Measurements from ENCODE around the gene CNTNAP5.

The CNTNAP5 gene

DNA sequence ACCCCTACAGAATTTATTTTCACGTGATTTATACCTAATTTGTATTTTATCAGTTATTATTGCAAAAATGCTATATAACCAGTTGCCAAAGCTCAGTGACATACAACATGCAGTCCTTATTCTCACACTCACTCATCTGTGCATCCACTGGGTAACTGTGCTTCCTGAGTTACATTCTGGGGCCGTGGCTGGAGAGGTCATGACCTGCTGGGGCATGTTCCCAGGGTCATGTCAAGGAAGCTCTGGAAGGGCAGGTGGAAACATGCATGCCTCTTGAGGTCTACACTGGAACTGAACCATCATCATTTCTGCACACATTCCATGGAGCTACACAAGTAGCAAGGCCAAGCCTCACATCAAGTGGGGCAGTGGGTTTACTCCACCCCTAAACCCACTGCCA lies 715.5 kb downstream of the CNTNAP5 start:
- H2BK12ac ChIP-seq (ENCODE audit: low read length), result no peak overlapping the region
- H2AFZ ChIP-seq (ENCODE audit: insufficient read depth, low read length, poor library complexity), result no peak overlapping the region
- H2AK5ac ChIP-seq (ENCODE audit: low read length), result no peak overlapping the region
- no peak overlapping the region for H3K14ac ChIP-seq (ENCODE audit: low read length)
- no peaks in the 10 kb centered on the region for H3K27me3 ChIP-seq (ENCODE audit: insufficient read depth, low read length)
- no peak overlapping the region for H3K4me2 ChIP-seq (ENCODE audit: low read length)
- H3K79me2 ChIP-seq (ENCODE audit: control insufficient read depth, insufficient read depth, low read length, poor library complexity), result no peaks in the 10 kb centered on the region
- WGBS (ENCODE audit: extremely low coverage, insufficient coverage, insufficient read length), result no CpG with 5 or more reads among the region's 2 CpGs
- H3K4me1 ChIP-seq (ENCODE audit: control insufficient read depth in 1 of 2, insufficient read depth in 2 of 2, low read length in 2 of 2), result no peaks in the 10 kb centered on the region
- H3K27ac ChIP-seq (ENCODE audit: low read depth, low read length), result no peak overlapping the region
- no peak overlapping the region for H4K8ac ChIP-seq (ENCODE audit: low read depth, low read length)
- no peak overlapping the region for H2BK120ac ChIP-seq (ENCODE audit: insufficient read depth, low read length, poor library complexity)
- H4K91ac ChIP-seq (ENCODE audit: low read depth, low read length), result no peak overlapping the region
- H2BK5ac ChIP-seq (ENCODE audit: low read depth, low read length, poor library complexity), result no peak overlapping the region
- no peak overlapping the region for H3K4me3 ChIP-seq (ENCODE audit: low read depth, low read length)
- DNase-seq, result no peak
- no peak overlapping the region for H4K12ac ChIP-seq (ENCODE audit: low read depth, low read length)
- no peak overlapping the region for H3K4ac ChIP-seq (ENCODE audit: low read depth, low read length)
- no peak overlapping the region for H3K23ac ChIP-seq (ENCODE audit: low read length)
- H3K9ac ChIP-seq (ENCODE audit: low read length), result no peak overlapping the region
- H3K36me3 ChIP-seq (ENCODE audit: control insufficient read depth in 1 of 2, insufficient read depth in 2 of 2, low read length in 2 of 2), result no peaks in the 10 kb centered on the region
- peaks cover 2% of the 10 kb centered on the region for H3K9me3 ChIP-seq (ENCODE audit: insufficient read depth, low read depth, low read length)
- H3K18ac ChIP-seq (ENCODE audit: low read length), result no peak overlapping the region
- H3K79me1 ChIP-seq (ENCODE audit: low read length), result no peaks in the 10 kb centered on the region

- no peak overlapping the region for H3K14ac ChIP-seq (ENCODE audit: low read length)
- H3K4me1 ChIP-seq (ENCODE audit: control insufficient read depth in 1 of 2, insufficient read depth in 2 of 2, low read length in 2 of 2), result no peaks in the 10 kb centered on the region
- H3K4me3 ChIP-seq (ENCODE audit: low read depth, low read length), result no peak overlapping the region
Measured at GRCh38 chr2:124753842-124754241, 728.8 kb downstream of the CNTNAP5 start.

GRCh38 chr2:124755386-124755785 lies 730.3 kb downstream of the CNTNAP5 start:
- no peak overlapping the region for H2BK5ac ChIP-seq (ENCODE audit: low read depth, low read length, poor library complexity)
- no peak overlapping the region for H3K18ac ChIP-seq (ENCODE audit: low read length)
- no peak for DNase-seq
- H2BK120ac ChIP-seq (ENCODE audit: insufficient read depth, low read length, poor library complexity), result no peak overlapping the region
- no peak overlapping the region for H2AFZ ChIP-seq (ENCODE audit: insufficient read depth, low read length, poor library complexity)
- H3K14ac ChIP-seq (ENCODE audit: low read length), result no peak overlapping the region
- H3K27me3 ChIP-seq (ENCODE audit: insufficient read depth, low read length), result no peaks in the 10 kb centered on the region
- H3K4me3 ChIP-seq (ENCODE audit: low read depth, low read length), result no peak overlapping the region
- no peak overlapping the region for H3K9ac ChIP-seq (ENCODE audit: low read length)
- no peaks in the 10 kb centered on the region for H3K79me2 ChIP-seq (ENCODE audit: control insufficient read depth, insufficient read depth, low read length, poor library complexity)
- no peaks in the 10 kb centered on the region for H3K4me1 ChIP-seq (ENCODE audit: control insufficient read depth in 1 of 2, insufficient read depth in 2 of 2, low read length in 2 of 2)
- no peak overlapping the region for H3K27ac ChIP-seq (ENCODE audit: low read depth, low read length)
- no peak overlapping the region for H2BK12ac ChIP-seq (ENCODE audit: low read length)
- WGBS (ENCODE audit: extremely low coverage, insufficient coverage, insufficient read length), result no CpG with 5 or more reads among the region's 1 CpG
- H3K9me3 ChIP-seq (ENCODE audit: insufficient read depth, low read depth, low read length), result no peaks in the 10 kb centered on the region
- no peak overlapping the region for H3K4me2 ChIP-seq (ENCODE audit: low read length)
- H3K36me3 ChIP-seq (ENCODE audit: control insufficient read depth in 1 of 2, insufficient read depth in 2 of 2, low read length in 2 of 2), result no peaks in the 10 kb centered on the region
- no peak overlapping the region for H3K23ac ChIP-seq (ENCODE audit: low read length)
- no peak overlapping the region for H4K12ac ChIP-seq (ENCODE audit: low read depth, low read length)
- H4K91ac ChIP-seq (ENCODE audit: low read depth, low read length), result no peak overlapping the region
- H4K8ac ChIP-seq (ENCODE audit: low read depth, low read length), result no peak overlapping the region
- no peak overlapping the region for H2AK5ac ChIP-seq (ENCODE audit: low read length)
- no peak overlapping the region for H3K4ac ChIP-seq (ENCODE audit: low read depth, low read length)
- H3K79me1 ChIP-seq (ENCODE audit: low read length), result no peaks in the 10 kb centered on the region

More at GRCh38 chr2:124753842-124754241, 728.8 kb downstream of the CNTNAP5 start:
- Histone ChIP-seq H2BK12ac (ENCODE audit: low read length) (no peak overlapping the region), H3K9me3 (ENCODE audit: insufficient read depth, low read depth, low read length) (no peaks in the 10 kb centered on the region), H2AK5ac (ENCODE audit: low read length) (no peak overlapping the region), H3K27me3 (ENCODE audit: insufficient read depth, low read length) (no peaks in the 10 kb centered on the region), H3K4ac (ENCODE audit: low read depth, low read length) (no peak overlapping the region), H3K18ac (ENCODE audit: low read length) (no peak overlapping the region), H4K8ac (ENCODE audit: low read depth, low read length) (no peak overlapping the region), H3K9ac (ENCODE audit: low read length) (no peak overlapping the region), H3K4me2 (ENCODE audit: low read length) (no peak overlapping the region), H3K79me2 (ENCODE audit: control insufficient read depth, insufficient read depth, low read length, poor library complexity) (no peaks in the 10 kb centered on the region), H4K91ac (ENCODE audit: low read depth, low read length) (no peak overlapping the region), H2BK120ac (ENCODE audit: insufficient read depth, low read length, poor library complexity) (no peak overlapping the region), H3K79me1 (ENCODE audit: low read length) (no peaks in the 10 kb centered on the region), H2AFZ (ENCODE audit: insufficient read depth, low read length, poor library complexity) (no peak overlapping the region), H3K36me3 (ENCODE audit: control insufficient read depth in 1 of 2, insufficient read depth in 2 of 2, low read length in 2 of 2) (no peaks in the 10 kb centered on the region), H2BK5ac (ENCODE audit: low read depth, low read length, poor library complexity) (no peak overlapping the region), H3K23ac (ENCODE audit: low read length) (no peak overlapping the region), H3K27ac (ENCODE audit: low read depth, low read length) (no peak overlapping the region), H4K12ac (ENCODE audit: low read depth, low read length) (no peak overlapping the region)
- WGBS (ENCODE audit: extremely low coverage, insufficient coverage, insufficient read length), result no CpG with 5 or more reads among the region's 3 CpGs
- DNase-seq, result no peak

GRCh38 chr2:124756048-124756447 lies 731.0 kb downstream of the CNTNAP5 start:
- Histone ChIP-seq H3K27ac (ENCODE audit: low read depth, low read length) (no peak overlapping the region), H4K91ac (ENCODE audit: low read depth, low read length) (no peak overlapping the region), H2AFZ (ENCODE audit: insufficient read depth, low read length, poor library complexity) (no peak overlapping the region), H3K4ac (ENCODE audit: low read depth, low read length) (no peak overlapping the region), H3K23ac (ENCODE audit: low read length) (no peak overlapping the region), H3K4me2 (ENCODE audit: low read length) (no peak overlapping the region), H4K12ac (ENCODE audit: low read depth, low read length) (no peak overlapping the region), H3K4me1 (ENCODE audit: control insufficient read depth in 1 of 2, insufficient read depth in 2 of 2, low read length in 2 of 2) (no peaks in the 10 kb centered on the region), H2BK5ac (ENCODE audit: low read depth, low read length, poor library complexity) (no peak overlapping the region), H2BK120ac (ENCODE audit: insufficient read depth, low read length, poor library complexity) (no peak overlapping the region), H4K8ac (ENCODE audit: low read depth, low read length) (no peak overlapping the region), H3K18ac (ENCODE audit: low read length) (no peak overlapping the region), H2AK5ac (ENCODE audit: low read length) (no peak overlapping the region), H3K79me2 (ENCODE audit: control insufficient read depth, insufficient read depth, low read length, poor library complexity) (no peaks in the 10 kb centered on the region), H3K4me3 (ENCODE audit: low read depth, low read length) (no peak overlapping the region), H2BK12ac (ENCODE audit: low read length) (no peak overlapping the region), H3K27me3 (ENCODE audit: insufficient read depth, low read length) (no peaks in the 10 kb centered on the region), H3K14ac (ENCODE audit: low read length) (no peak overlapping the region), H3K9me3 (ENCODE audit: insufficient read depth, low read depth, low read length) (no peaks in the 10 kb centered on the region), H3K79me1 (ENCODE audit: low read length) (no peaks in the 10 kb centered on the region), H3K9ac (ENCODE audit: low read length) (no peak overlapping the region), H3K36me3 (ENCODE audit: control insufficient read depth in 1 of 2, insufficient read depth in 2 of 2, low read length in 2 of 2) (no peaks in the 10 kb centered on the region)
- no peak for DNase-seq
- no CpG with 5 or more reads among the region's 4 CpGs for WGBS (ENCODE audit: extremely low coverage, insufficient coverage, insufficient read length)
